GM23338 (cell line): ENCODE measurements around the gene NPS. TPM values are rescaled to one million over a fixed set of nuclear protein-coding genes. Genes with fewer than 3 reads are reported as not detected.

ENCODE experiments used
- ATAC-seq: fragments of 200-7000 bp; cut with Tn5 transposase; 3 replicates; pipeline ENCODE4 v1.9.1; 2020
- DNase-seq: peaks from one replicate; pipeline ENCODE4 v3.0.0-alpha.2; 2015; ENCODE audit warnings: low spot score
- H2AFZ ChIP-seq: fragments of 200-600 bp; sonication (generic); 2 replicates; pipeline ENCODE4 v1.8.0; 2016; ENCODE audit warnings: antibody characterized with exemption, mild to moderate bottlenecking, moderate library complexity
- H3F3A ChIP-seq: fragments of 200-600 bp; sonication (generic); replicated peaks from 2 replicates; pipeline ENCODE4 v1.8.0; 2017; ENCODE audit warnings: antibody characterized with exemption, mixed run types, low read depth
- H3K27ac ChIP-seq: fragments of 200-600 bp; sonication (generic); 2 replicates; pipeline ENCODE4 v1.6.1; 2016; ENCODE audit warnings: low read depth
- H3K27me3 ChIP-seq: fragments of 200-600 bp; sonication (generic); 2 replicates; pipeline ENCODE4 v1.8.0; 2016; ENCODE audit warnings: mild to moderate bottlenecking, mixed run types, moderate library complexity; ENCODE audit not compliant: insufficient read depth
- H3K36me3 ChIP-seq: fragments of 200-600 bp; sonication (generic); 2 replicates; pipeline ENCODE4 v1.8.0; 2016; ENCODE audit warnings: mild to moderate bottlenecking; ENCODE audit not compliant: insufficient read depth
- H3K4me1 ChIP-seq: fragments of 200-600 bp; sonication (generic); 2 replicates; pipeline ENCODE4 v1.8.0; 2016; ENCODE audit warnings: mild to moderate bottlenecking, moderate library complexity; ENCODE audit not compliant: insufficient read depth
- H3K4me2 ChIP-seq: fragments of 200-600 bp; sonication (generic); 2 replicates; pipeline ENCODE4 v1.7.1; 2017; ENCODE audit warnings: mixed run types
- H3K4me3 ChIP-seq: fragments of 200-600 bp; sonication (generic); 2 replicates; pipeline ENCODE4 v1.6.1; 2016; ENCODE audit warnings: mixed run types
- H3K79me2 ChIP-seq: fragments of 200-600 bp; sonication (generic); replicated peaks from 2 replicates; pipeline ENCODE4 v1.8.0; 2017; ENCODE audit warnings: mild to moderate bottlenecking; ENCODE audit not compliant: insufficient read depth
- H3K9me2 ChIP-seq: fragments of 200-600 bp; sonication (generic); 2 replicates; pipeline ENCODE4 v1.8.0; 2017; ENCODE audit not compliant: insufficient read depth
- H4K20me1 ChIP-seq: fragments of 200-600 bp; sonication (generic); replicated peaks from 2 replicates; pipeline ENCODE4 v1.8.0; 2017; ENCODE audit warnings: mild to moderate bottlenecking; ENCODE audit not compliant: insufficient read depth
- H3K27ac Mint-ChIP-seq: 2 replicates; pipeline ENCODE4 v1.8.0; 2020; ENCODE audit warnings: inconsistent platforms, mild to moderate bottlenecking, moderate library complexity, mixed read lengths
- H3K27me3 Mint-ChIP-seq: 3 replicates; pipeline ENCODE4 v1.8.0; 2022; ENCODE audit warnings: low read depth, mild to moderate bottlenecking, moderate library complexity, mixed read lengths, inconsistent platforms; ENCODE audit not compliant: insufficient read depth, poor library complexity
- H3K36me3 Mint-ChIP-seq: 3 replicates; pipeline ENCODE4 v1.8.0; 2021; ENCODE audit warnings: low read depth, mild to moderate bottlenecking, inconsistent platforms, moderate library complexity, mixed read lengths
- H3K4me1 Mint-ChIP-seq: 3 replicates; pipeline ENCODE4 v1.8.0; 2020; ENCODE audit warnings: mild to moderate bottlenecking, inconsistent platforms, mixed read lengths
- H3K4me3 Mint-ChIP-seq: 3 replicates; pipeline ENCODE4 v1.8.0; 2021; ENCODE audit warnings: moderate library complexity, mild to moderate bottlenecking, inconsistent platforms, mixed read lengths
- H3K9me3 Mint-ChIP-seq: 3 replicates; pipeline ENCODE4 v1.8.0; 2020; ENCODE audit warnings: moderate library complexity, mild to moderate bottlenecking, inconsistent platforms, mixed read lengths
- CTCF ChIP-seq, 2 experiments: fragments of 200-600 bp in 1 of 2; sonication (generic) in 1 of 2; conservative IDR thresholded peaks; 2 replicates each; pipeline versions ENCODE4 v1.5.1 to v1.6.1; 2016 to 2017; ENCODE audit warnings: antibody characterized with exemption in 2 of 2, low read depth in 2 of 2, mild to moderate bottlenecking in 2 of 2, moderate library complexity in 1 of 2
- EZH2 ChIP-seq: fragments of 200-600 bp; sonication (generic); IDR thresholded peaks from one replicate; pipeline ENCODE4 v1.8.0; 2017; ENCODE audit warnings: antibody characterized with exemption, mild to moderate bottlenecking, low read depth; ENCODE audit not compliant: unreplicated experiment
- NANOG ChIP-seq: IDR thresholded peaks from 2 replicates; pipeline ENCODE4 v1.6.1; 2016; ENCODE audit warnings: antibody characterized with exemption, borderline replicate concordance
- ZNF114 ChIP-seq: fragments of 250-450 bp; sonication (Bioruptor Pico); IDR thresholded peaks from 2 replicates; pipeline ENCODE4 v1.5.0; 2020; ENCODE audit warnings: mild to moderate bottlenecking, moderate library complexity
- ZNF462 ChIP-seq: fragments of 250-450 bp; sonication (Bioruptor Pico); IDR thresholded peaks from 2 replicates; pipeline ENCODE4 v1.5.0; 2020; ENCODE audit warnings: mild to moderate bottlenecking, moderate library complexity
- polyA plus RNA-seq: library from polyadenylated mRNA; unstranded; fragments of >200 nt; fragmentation: Nextera tagmentation; extraction: Ambion mirVana; gene quantifications from 2 replicates; pipeline ENCODE4 v1.2.1, GENCODE V29; 2016
- total RNA-seq: library from RNA; depleted of rRNA; stranded (reverse); fragments of >200 nt; shearing (Covaris generic); gene quantifications from 2 replicates; pipeline ENCODE4 v1.2.3, GENCODE V29; 2014

Gene NPS
- total and polyA plus RNA-seq, 2 experiments from 2014 or later, result not detected

GRCh38 chr10:127532193-127532592 lies 16.9 kb upstream of the NPS start (continued):
- TF ChIP-seq EZH2 (no peak), CTCF (conservative IDR thresholded peaks at IDR 0.05; ENCODE audit: low read depth in 2 of 2) (no peak), ZNF114 (CRISPR knock-in tag) (no peak)

- H3K4me1 Mint-ChIP-seq, result peaks cover 7% of the 10 kb centered on the region; the same call in 2 of the 3 replicates
- H3K27ac Mint-ChIP-seq, result no peak overlapping the region
- TF ChIP-seq CTCF (conservative IDR thresholded peaks at IDR 0.05; ENCODE audit: low read depth in 2 of 2) (no peak), NANOG (no peak), ZNF462 (CRISPR knock-in tag) (no peak)
- no peak for ATAC-seq
- no peak overlapping the region for H2AFZ ChIP-seq
- no peaks in the 10 kb centered on the region; the same call in 2 of the 3 replicates for H3K36me3 Mint-ChIP-seq
- no peak overlapping the region for H3K4me2 ChIP-seq
- H3K4me3 ChIP-seq, result no peak overlapping the region
- peaks cover 6% of the 10 kb centered on the region for H3K9me3 Mint-ChIP-seq
- peaks cover 2% of the 10 kb centered on the region for H3K27me3 Mint-ChIP-seq
- H3K27me3 ChIP-seq, result no peaks in the 10 kb centered on the region
- no peaks in the 10 kb centered on the region for H3K79me2 ChIP-seq
- no peak overlapping the region for H3K27ac ChIP-seq
- no peaks in the 10 kb centered on the region for H3F3A ChIP-seq
- no peak overlapping the region for H3K4me3 Mint-ChIP-seq
- H3K9me2 ChIP-seq, result no peaks in the 10 kb centered on the region
- peaks cover 6% of the 10 kb centered on the region; the same call in 1 of the 2 replicates for H3K4me1 ChIP-seq
- H3K36me3 ChIP-seq, result no peaks in the 10 kb centered on the region
- no peak for DNase-seq
- no peaks in the 10 kb centered on the region for H4K20me1 ChIP-seq
Observed at GRCh38 chr10:127532659-127533058, 16.4 kb upstream of the NPS start.
